Bronchial epithelial cell (primary cell): ENCODE measurements around the gene ZNF423. TPM values are rescaled to one million over a fixed set of nuclear protein-coding genes. Genes with fewer than 3 reads are reported as not detected.

Source experiments
- DNase-seq: peaks from one replicate; pipeline ENCODE4 v3.0.0-alpha.2; 2010; ENCODE audit warnings: low read depth
- FAIRE-seq: peaks from 2 replicates; lab custom pipeline; 2011; peaks lifted over from hg19 to GRCh38; lab: Jason Lieb, UNC
- H3K27me3 ChIP-seq: 2 replicates; pipeline ENCODE4 v1.5.1; 2011; ENCODE audit warnings: low read length; ENCODE audit not compliant: control insufficient read depth, insufficient read depth
- H3K36me3 ChIP-seq: 2 replicates; pipeline ENCODE4 v1.5.1; 2011; ENCODE audit warnings: low read length; ENCODE audit not compliant: control insufficient read depth, insufficient read depth
- H3K4me3 ChIP-seq: 2 replicates; pipeline ENCODE4 v1.5.1; 2011; ENCODE audit warnings: mild to moderate bottlenecking, low read depth, low read length, control low read depth
- CTCF ChIP-seq: IDR thresholded peaks from 2 replicates; pipeline ENCODE4 v1.5.1; 2011; ENCODE audit warnings: mild to moderate bottlenecking, moderate library complexity, low read length, control low read depth, inconsistent platforms; ENCODE audit not compliant: insufficient read depth, severe bottlenecking
- total RNA-seq: library from RNA; depleted of rRNA; stranded (reverse); fragments of >200 nt; gene quantifications from 2 replicates; pipeline ENCODE4 v1.2.1, GENCODE V29; 2014

The ZNF423 gene
- total RNA-seq, 1 donor from 2014 or later = under 0.01 TPM

GRCh38 chr16:49630783-49631182, 225.1 kb downstream of the ZNF423 start:
- TF ChIP-seq CTCF = no peak
- Histone ChIP-seq H3K27me3 (no peaks in the 10 kb centered on the region), H3K4me3 (no peak overlapping the region), H3K36me3 (no peaks in the 10 kb centered on the region)
- FAIRE-seq (no peak), DNase-seq (no peak)

- H3K27me3 ChIP-seq = no peaks in the 10 kb centered on the region
- H3K4me3 ChIP-seq = no peak overlapping the region
- H3K36me3 ChIP-seq = no peaks in the 10 kb centered on the region
- DNase-seq (no peak), FAIRE-seq (no peak)
- TF ChIP-seq CTCF = no peak
These were observed 226.1 kb downstream of the ZNF423 start for GRCh38 chr16:49629851-49630250.

- TF ChIP-seq CTCF = no peak
- no peak for DNase-seq
- Histone ChIP-seq H3K36me3 (no peaks in the 10 kb centered on the region), H3K4me3 (no peak overlapping the region), H3K27me3 (no peaks in the 10 kb centered on the region)
- FAIRE-seq = no peak
These were observed 227.8 kb downstream of the ZNF423 start for GRCh38 chr16:49628148-49628547.

GRCh38 chr16:49625311-49626065, 230.4 kb downstream of the ZNF423 start:
- no peak for TF ChIP-seq CTCF
- Histone ChIP-seq H3K27me3 (no peaks in the 10 kb centered on the region), H3K4me3 (no peak overlapping the region), H3K36me3 (no peaks in the 10 kb centered on the region)
- DNase-seq = no peak
- FAIRE-seq = no peak

GRCh38 chr16:49623501-49624266, 232.2 kb downstream of the ZNF423 start:
- H3K36me3 ChIP-seq = no peaks in the 10 kb centered on the region
- no peak for DNase-seq
- no peak for FAIRE-seq
- no peak overlapping the region for H3K4me3 ChIP-seq
- no peaks in the 10 kb centered on the region for H3K27me3 ChIP-seq
- TF ChIP-seq CTCF = no peak
